Ishikawa (cell line): ENCODE measurements around the gene G2E3.

Experiments used
- CREB1 ChIP-seq: IDR thresholded peaks from 2 replicates; pipeline ENCODE4 v1.6.1; 2012; ENCODE audit warnings: low read depth
- EGR1 ChIP-seq: IDR thresholded peaks from 2 replicates; pipeline ENCODE4 v1.6.1; 2012
- EP300 ChIP-seq: IDR thresholded peaks from 2 replicates; pipeline ENCODE4 v1.6.1; 2012; ENCODE audit warnings: borderline replicate concordance
- FOXM1 ChIP-seq: IDR thresholded peaks from 2 replicates; pipeline ENCODE4 v1.6.1; 2012; ENCODE audit warnings: low read depth, borderline replicate concordance
- MAX ChIP-seq: IDR thresholded peaks from 2 replicates; pipeline ENCODE4 v1.6.1; 2012
- RAD21 ChIP-seq: IDR thresholded peaks from 2 replicates; pipeline ENCODE4 v1.6.1; 2012; ENCODE audit warnings: low read depth
- REST ChIP-seq: IDR thresholded peaks from 2 replicates; pipeline ENCODE4 v1.6.1; 2012; ENCODE audit warnings: low read depth, mild to moderate bottlenecking
- TAF1 ChIP-seq: IDR thresholded peaks from 2 replicates; pipeline ENCODE4 v1.6.1; 2012; ENCODE audit warnings: low read depth, mild to moderate bottlenecking
- YY1 ChIP-seq: IDR thresholded peaks from 2 replicates; pipeline ENCODE4 v1.6.1; 2012; ENCODE audit warnings: low read depth
- ZBTB7A ChIP-seq: IDR thresholded peaks from 2 replicates; pipeline ENCODE4 v1.6.1; 2012; ENCODE audit warnings: low read depth
- TF ChIP-seq, protein P1 (sequence below): IDR thresholded peaks from 2 replicates; pipeline ENCODE4 v1.6.1; 2012

DNA sequence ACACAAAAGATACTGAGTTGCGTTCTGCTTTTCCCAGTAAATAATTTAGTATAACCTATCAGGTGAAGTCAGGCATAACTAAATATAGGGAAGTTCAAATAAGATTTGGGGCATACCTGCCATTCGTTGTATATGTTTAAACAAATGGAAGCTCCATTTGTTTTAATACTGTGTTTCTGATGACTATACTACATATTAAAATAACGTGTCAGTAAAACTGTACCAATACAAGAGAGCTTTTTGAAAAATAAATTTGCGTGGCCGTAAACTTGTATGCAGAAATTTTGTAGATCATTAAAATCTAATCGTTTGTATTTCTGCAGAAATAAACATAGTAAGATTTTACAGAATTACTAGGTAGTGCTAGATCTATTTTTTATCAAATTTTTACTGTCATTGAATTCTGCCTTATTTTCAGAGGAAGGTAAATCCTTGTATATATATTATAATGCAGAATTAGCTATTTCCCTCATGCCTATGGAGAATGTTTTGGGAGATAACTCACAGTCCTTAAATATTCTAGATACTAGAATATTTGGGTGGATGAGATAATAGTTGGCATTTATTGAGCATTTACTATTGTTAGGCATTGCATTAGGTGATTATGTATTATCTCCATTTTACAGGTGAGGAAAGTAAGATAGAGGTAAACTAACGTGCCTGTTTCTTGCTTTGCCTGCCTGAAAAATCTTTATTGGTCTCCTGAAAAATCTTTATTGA lies 64.6 kb downstream of the G2E3 start:
- TF ChIP-seq, protein P1, sequence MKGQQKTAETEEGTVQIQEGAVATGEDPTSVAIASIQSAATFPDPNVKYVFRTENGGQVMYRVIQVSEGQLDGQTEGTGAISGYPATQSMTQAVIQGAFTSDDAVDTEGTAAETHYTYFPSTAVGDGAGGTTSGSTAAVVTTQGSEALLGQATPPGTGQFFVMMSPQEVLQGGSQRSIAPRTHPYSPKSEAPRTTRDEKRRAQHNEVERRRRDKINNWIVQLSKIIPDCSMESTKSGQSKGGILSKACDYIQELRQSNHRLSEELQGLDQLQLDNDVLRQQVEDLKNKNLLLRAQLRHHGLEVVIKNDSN: no peak
- TF ChIP-seq MAX (no peak), FOXM1 (no peak), EP300 (no peak), REST (no peak), RAD21 (no peak), TAF1 (no peak), CREB1 (no peak), EGR1 (no peak), ZBTB7A (no peak), YY1 (no peak)
